Prostate gland (tissue), 2 donors: ENCODE results near the gene COL11A2.

Experiments
- POLR2A ChIP-seq: fragments of 450-650 bp; IDR thresholded peaks from one replicate; pipeline ENCODE4 v1.6.1; 2016; ENCODE audit warnings: antibody characterized with exemption, mild to moderate bottlenecking
- POLR2AphosphoS5 ChIP-seq: sonication (generic); formaldehyde crosslinking; IDR thresholded peaks from one replicate; pipeline ENCODE4 v1.6.1; 2017; ENCODE audit warnings: antibody characterized with exemption
- TF ChIP-seq, protein P1 (sequence below), 4 experiments: fragments of 200-600 bp in 2 of 4; fragments of 450-650 bp in 2 of 4; sonication (generic) in 2 of 4; IDR thresholded peaks; 1 replicate in 3 of 4; 2 replicates in 1 of 4; pipeline ENCODE4 v1.5.1; 2016 to 2019; ENCODE audit warnings: antibody characterized with exemption in 4 of 4, mild to moderate bottlenecking in 2 of 4, moderate library complexity in 2 of 4

DNA sequence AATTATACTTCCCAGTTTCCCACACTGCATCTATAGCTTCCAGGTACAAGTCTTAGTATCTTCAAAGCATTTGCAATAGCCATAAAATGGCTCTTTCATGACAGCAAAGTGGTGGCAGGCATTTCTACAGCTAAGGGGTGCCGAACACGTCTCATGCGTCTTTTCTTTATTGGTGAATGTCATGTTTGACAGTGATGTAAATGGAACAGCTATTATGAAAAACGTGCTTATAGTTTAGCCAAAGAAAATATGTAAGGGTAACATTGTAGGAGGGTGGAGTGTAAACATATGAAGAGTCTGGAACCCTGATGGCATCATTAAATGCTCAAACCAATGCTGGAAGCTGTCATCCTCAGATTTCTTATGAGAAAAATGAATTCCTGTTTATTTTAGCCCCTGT, 37.9 kb downstream of the COL11A2 start:
- TF ChIP-seq, protein P1, sequence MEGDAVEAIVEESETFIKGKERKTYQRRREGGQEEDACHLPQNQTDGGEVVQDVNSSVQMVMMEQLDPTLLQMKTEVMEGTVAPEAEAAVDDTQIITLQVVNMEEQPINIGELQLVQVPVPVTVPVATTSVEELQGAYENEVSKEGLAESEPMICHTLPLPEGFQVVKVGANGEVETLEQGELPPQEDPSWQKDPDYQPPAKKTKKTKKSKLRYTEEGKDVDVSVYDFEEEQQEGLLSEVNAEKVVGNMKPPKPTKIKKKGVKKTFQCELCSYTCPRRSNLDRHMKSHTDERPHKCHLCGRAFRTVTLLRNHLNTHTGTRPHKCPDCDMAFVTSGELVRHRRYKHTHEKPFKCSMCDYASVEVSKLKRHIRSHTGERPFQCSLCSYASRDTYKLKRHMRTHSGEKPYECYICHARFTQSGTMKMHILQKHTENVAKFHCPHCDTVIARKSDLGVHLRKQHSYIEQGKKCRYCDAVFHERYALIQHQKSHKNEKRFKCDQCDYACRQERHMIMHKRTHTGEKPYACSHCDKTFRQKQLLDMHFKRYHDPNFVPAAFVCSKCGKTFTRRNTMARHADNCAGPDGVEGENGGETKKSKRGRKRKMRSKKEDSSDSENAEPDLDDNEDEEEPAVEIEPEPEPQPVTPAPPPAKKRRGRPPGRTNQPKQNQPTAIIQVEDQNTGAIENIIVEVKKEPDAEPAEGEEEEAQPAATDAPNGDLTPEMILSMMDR (IDR thresholded peaks at IDR 0.05): no peak
- TF ChIP-seq POLR2A (no peak), POLR2AphosphoS5 (no peak)
